ENCODE results near the gene TTC7B. TPM values are rescaled to one million over a fixed set of nuclear protein-coding genes. Genes with fewer than 3 reads are reported as not detected.
"Not testable (repeated sequence)": the region's sequence is repeated elsewhere in the genome, so short reads cannot be mapped to it uniquely, and the experiment has no call there.

TTC7B gene
- total and polyA plus RNA-seq, 2 donors (not counting 3 experiments of a cell fraction or from before 2014, with no cell fraction given): 46.8 to 76.5 TPM

GRCh38 chr14:90842726-90843125 lies 26.5 kb upstream of the TTC7B start:
- Histone ChIP-seq H3K9ac (replicated peaks; ENCODE audit: extremely low read depth, insufficient read depth, low read length) (no peak overlapping the region), H3K79me2 (ENCODE audit: control insufficient read depth, insufficient read depth, low read length) (no peaks in the 10 kb centered on the region), H3K9me3 (replicated peaks; ENCODE audit: control insufficient read depth, insufficient read depth, low read length) (no peaks in the 10 kb centered on the region), H3K4me2 (ENCODE audit: insufficient read depth, low read length) (no peak overlapping the region), H3K36me3 (ENCODE audit: control insufficient read depth in 2 of 2, extremely low read depth in 1 of 2, insufficient read depth in 2 of 2, low read length in 2 of 2) (no peaks in the 10 kb centered on the region), H3K27me3 (ENCODE audit: control insufficient read depth in 2 of 2, insufficient read depth in 2 of 2, low read length in 2 of 2) (no peaks in the 10 kb centered on the region), H3K27ac (ENCODE audit: insufficient read depth, low read depth, low read length) (no peak overlapping the region), H3K4me3 (replicated peaks in 1 of 3; ENCODE audit: insufficient read depth in 1 of 3, low read depth in 1 of 3, low read length in 3 of 3) (no peak overlapping the region), H3K4me1 (ENCODE audit: control insufficient read depth, extremely low read depth, insufficient read depth, low read length) (peaks cover 5% of the 10 kb centered on the region), H4K20me1 (replicated peaks; ENCODE audit: control insufficient read depth, extremely low read depth, insufficient read depth, low read length) (no peaks in the 10 kb centered on the region), H3K9me1 (replicated peaks; ENCODE audit: control insufficient read depth, extremely low read depth, insufficient read depth, low read length) (no peaks in the 10 kb centered on the region), H2AFZ (ENCODE audit: low read depth, low read length) (no peak overlapping the region)
- ChIA-PET CTCF (no interaction called here), POLR2A (interaction anchor here (0.5 kb wide), 2 partner anchors 53 to 331 kb away, joined by 4 read pairs; no protein-coding TSS in a partner anchor)
- no peak for TF ChIP-seq FOS (IDR thresholded peaks at IDR 0.05; ENCODE audit: borderline replicate concordance, insufficient read depth, low read length)
- no peak for TF ChIP-seq EZH2 (IDR thresholded peaks at IDR 0.05; ENCODE audit: borderline replicate concordance, low read depth, low read length, severe bottlenecking)
- no peak for TF ChIP-seq MYC (IDR thresholded peaks at IDR 0.05; ENCODE audit: low read depth, low read length)
- TF ChIP-seq JUN (IDR thresholded peaks at IDR 0.05; ENCODE audit: borderline replicate concordance, insufficient read depth, insufficient read length, low read depth): no peak
- no peak for TF ChIP-seq POLR2AphosphoS5 (IDR thresholded peaks at IDR 0.05; ENCODE audit: insufficient read depth, low read depth, low read length)
- no peak for TF ChIP-seq GATA2 (IDR thresholded peaks at IDR 0.05; ENCODE audit: insufficient read depth, insufficient read length, low read depth, low read length)
- TF ChIP-seq CTCF (IDR thresholded peaks at IDR 0.05; ENCODE audit: extremely low read depth in 1 of 2, insufficient read depth in 1 of 2, low read depth in 1 of 2, low read length in 2 of 2): no peak
- no peak for TF ChIP-seq POLR2A (IDR thresholded peaks at IDR 0.05; ENCODE audit: low read depth, low read length)
- TF ChIP-seq MAX (IDR thresholded peaks at IDR 0.05; ENCODE audit: insufficient read depth, insufficient read length): no peak
- FAIRE-seq (no peak), DNase-seq (ENCODE audit: low read depth, low spot score) (no peak)
- BruUV-seq (replicated peaks): no TSS peak
- dilution Hi-C loops (cut with MboI; ENCODE audit: extremely low pct_ligation_motif_present, low sequenced_read_pairs) (no loop called here), intact Hi-C loops (cut with micrococcal nuclease) (no loop called here)

- H3K9me3 ChIP-seq (replicated peaks; ENCODE audit: control insufficient read depth, insufficient read depth, low read length); CTCF ChIA-PET; POLR2A ChIA-PET; H3K27me3 ChIP-seq (ENCODE audit: control insufficient read depth in 2 of 2, insufficient read depth in 2 of 2, low read length in 2 of 2); intact Hi-C loops (cut with micrococcal nuclease); dilution Hi-C loops (cut with MboI; ENCODE audit: extremely low pct_ligation_motif_present, low sequenced_read_pairs); H3K27ac ChIP-seq (ENCODE audit: insufficient read depth, low read depth, low read length); H3K4me1 ChIP-seq (ENCODE audit: control insufficient read depth, extremely low read depth, insufficient read depth, low read length); H3K9me1 ChIP-seq (replicated peaks; ENCODE audit: control insufficient read depth, extremely low read depth, insufficient read depth, low read length); H3K36me3 ChIP-seq (ENCODE audit: control insufficient read depth in 2 of 2, extremely low read depth in 1 of 2, insufficient read depth in 2 of 2, low read length in 2 of 2); H3K79me2 ChIP-seq (ENCODE audit: control insufficient read depth, insufficient read depth, low read length); DNase-seq (ENCODE audit: low read depth, low spot score); H4K20me1 ChIP-seq (replicated peaks; ENCODE audit: control insufficient read depth, extremely low read depth, insufficient read depth, low read length); H2AFZ ChIP-seq (ENCODE audit: low read depth, low read length); BruUV-seq (replicated peaks); H3K4me2 ChIP-seq (ENCODE audit: insufficient read depth, low read length); FAIRE-seq; H3K4me3 ChIP-seq (replicated peaks in 1 of 3; ENCODE audit: insufficient read depth in 1 of 3, low read depth in 1 of 3, low read length in 3 of 3); H3K9ac ChIP-seq (replicated peaks; ENCODE audit: extremely low read depth, insufficient read depth, low read length): not testable (repeated sequence)
Measured at GRCh38 chr14:90840667-90841066, 24.4 kb upstream of the TTC7B start.

Measured in endothelial cell of umbilical vein (primary cell).